Ecto neural progenitor cell (in vitro differentiated cells): ENCODE measurements around the gene PDE4D.

Experiments
- DNase-seq: peaks from one replicate; pipeline ENCODE4 v3.0.0-alpha.2; 2018; ENCODE audit warnings: low spot score

Gene PDE4D

GRCh38 chr5:59287361-59287760, 606.2 kb downstream of the PDE4D start:
- no peak for DNase-seq

GRCh38 chr5:59286510-59286909, 607.0 kb downstream of the PDE4D start:
- no peak for DNase-seq

GRCh38 chr5:59285300-59286016, 608.1 kb downstream of the PDE4D start:
- no peak for DNase-seq

- DNase-seq: no peak
Observed at GRCh38 chr5:59282726-59283125, 610.8 kb downstream of the PDE4D start.

- DNase-seq: no peak
Observed at GRCh38 chr5:59279979-59280378, 613.5 kb downstream of the PDE4D start.

GRCh38 chr5:59276917-59277372, 616.6 kb downstream of the PDE4D start:
- DNase-seq: no peak

- DNase-seq: no peak
Observed at GRCh38 chr5:59276325-59276675, 617.2 kb downstream of the PDE4D start.

- peak; percentile 58 for DNase-seq
Observed at GRCh38 chr5:59275510-59276324, 617.8 kb downstream of the PDE4D start.

GRCh38 chr5:59275170-59275509, 618.4 kb downstream of the PDE4D start:
- DNase-seq: no peak

GRCh38 chr5:59274106-59274636, 619.4 kb downstream of the PDE4D start:
- no peak for DNase-seq

- no peak for DNase-seq
Observed at GRCh38 chr5:59272809-59273427, 620.6 kb downstream of the PDE4D start.

GRCh38 chr5:59268756-59269415, 624.6 kb downstream of the PDE4D start:
- no peak for DNase-seq

- DNase-seq: no peak
Observed at GRCh38 chr5:59267033-59267432, 626.5 kb downstream of the PDE4D start.

- DNase-seq: no peak
Observed at GRCh38 chr5:59266410-59266809, 627.1 kb downstream of the PDE4D start.

GRCh38 chr5:59264639-59265245, 628.8 kb downstream of the PDE4D start:
- no peak for DNase-seq

- DNase-seq: no peak
Observed at GRCh38 chr5:59264013-59264412, 629.5 kb downstream of the PDE4D start.

GRCh38 chr5:59261969-59262368, 631.6 kb downstream of the PDE4D start:
- no peak for DNase-seq

- DNase-seq: no peak
Observed at GRCh38 chr5:59260973-59261372, 632.6 kb downstream of the PDE4D start.

- no peak for DNase-seq
Observed at GRCh38 chr5:59260200-59260599, 633.3 kb downstream of the PDE4D start.

- DNase-seq: no peak
Observed at GRCh38 chr5:59259237-59259636, 634.3 kb downstream of the PDE4D start.

- no peak for DNase-seq
Observed at GRCh38 chr5:59257488-59258400, 635.8 kb downstream of the PDE4D start.
